Keratinocyte (primary cell): ENCODE data around the gene MAT1A. TPM values are rescaled to one million over a fixed set of nuclear protein-coding genes. Genes with fewer than 3 reads are reported as not detected.
"Not testable (repeated sequence)": the region's sequence is repeated elsewhere in the genome, so short reads cannot be mapped to it uniquely, and the experiment has no call there.

Experiments used
- DNase-seq: peaks from one replicate; pipeline ENCODE4 v3.0.0-alpha.2; 2011; ENCODE audit warnings: low read depth, missing footprints, low spot score
- FAIRE-seq: peaks from 2 replicates; lab custom pipeline; 2011; peaks lifted over from hg19 to GRCh38; lab: Jason Lieb, UNC
- H2AFZ ChIP-seq: 2 replicates; pipeline ENCODE4 v1.6.0; 2012; ENCODE audit warnings: low read length, control low read depth, inconsistent platforms; ENCODE audit not compliant: control insufficient read depth
- H3K27ac ChIP-seq: 2 replicates; pipeline ENCODE4 v1.5.1; 2011; ENCODE audit warnings: low read length; ENCODE audit not compliant: control insufficient read depth, insufficient read depth
- H3K27me3 ChIP-seq: 3 replicates; pipeline ENCODE4 v1.6.0; 2011; ENCODE audit warnings: low read length; ENCODE audit not compliant: control insufficient read depth, insufficient read depth; ENCODE audit errors: extremely low read depth
- H3K36me3 ChIP-seq, 2 experiments: 2 replicates in 1 of 2; 3 replicates in 1 of 2; pipeline ENCODE4 v1.5.1; 2011; ENCODE audit warnings: low read length in 2 of 2, mild to moderate bottlenecking in 1 of 2; ENCODE audit not compliant: control insufficient read depth in 2 of 2, insufficient read depth in 2 of 2; ENCODE audit errors: extremely low read depth in 1 of 2
- H3K4me1 ChIP-seq: 3 replicates; pipeline ENCODE4 v1.5.1; 2011; ENCODE audit warnings: low read length; ENCODE audit not compliant: control insufficient read depth, insufficient read depth; ENCODE audit errors: extremely low read depth
- H3K4me2 ChIP-seq: 3 replicates; pipeline ENCODE4 v1.6.0; 2011; ENCODE audit warnings: low read depth, low read length; ENCODE audit not compliant: control insufficient read depth, insufficient read depth; ENCODE audit errors: extremely low read depth
- H3K4me3 ChIP-seq, 3 experiments: fragments of 200-600 bp in 1 of 3; sonication (generic) in 1 of 3; 2 replicates in 2 of 3; 3 replicates in 1 of 3; pipeline ENCODE4 v1.5.1; 2011 to 2016; ENCODE audit warnings: low read length in 3 of 3, mild to moderate bottlenecking in 3 of 3, control low read depth in 2 of 3, inconsistent platforms in 1 of 3, low read depth in 1 of 3, mixed read lengths in 1 of 3, mixed run types in 1 of 3, moderate library complexity in 1 of 3; ENCODE audit not compliant: control insufficient read depth in 2 of 3, insufficient read depth in 2 of 3; ENCODE audit errors: extremely low read depth in 1 of 3
- H3K79me2 ChIP-seq: 2 replicates; pipeline ENCODE4 v1.6.0; 2012; ENCODE audit warnings: low read length; ENCODE audit not compliant: control insufficient read depth, insufficient read depth
- H3K9ac ChIP-seq: 3 replicates; pipeline ENCODE4 v1.6.0; 2011; ENCODE audit warnings: low read length; ENCODE audit not compliant: control insufficient read depth, insufficient read depth; ENCODE audit errors: extremely low read depth
- H3K9me1 ChIP-seq: 3 replicates; pipeline ENCODE4 v1.6.0; 2011; ENCODE audit warnings: low read length; ENCODE audit not compliant: control insufficient read depth, insufficient read depth; ENCODE audit errors: extremely low read depth
- H3K9me3 ChIP-seq: 2 replicates; pipeline ENCODE4 v1.5.1; 2012; ENCODE audit warnings: low read depth, low read length; ENCODE audit not compliant: control insufficient read depth
- H4K20me1 ChIP-seq: 3 replicates; pipeline ENCODE4 v1.6.0; 2011; ENCODE audit warnings: low read length; ENCODE audit not compliant: control insufficient read depth, insufficient read depth; ENCODE audit errors: extremely low read depth
- dilution Hi-C: fragments of 300-500 bp; cut with MboI; formaldehyde crosslinking; loops from one replicate; pipeline ENCODE4 v1.7.0; 2020; ENCODE audit warnings: low sequenced_read_pairs; ENCODE audit not compliant: extremely low pct_ligation_motif_present
- polyA plus RNA-seq, 5 experiments: library from polyadenylated mRNA; depleted of rRNA in 3 of 5; stranded (reverse) in 3 of 5; stranded (forward) in 1 of 5; unstranded in 1 of 5; fragments of >200 nt; gene quantifications; 1 replicate in 1 of 5; 2 replicates in 3 of 5; 3 replicates in 1 of 5; pipeline versions ENCODE4 v1.2.1 to v1.2.3, GENCODE V29; 2011 to 2012; ENCODE audit warnings: missing spikeins in 2 of 5, low read depth in 1 of 5, low replicate concordance in 1 of 5

The MAT1A gene
- polyA plus RNA-seq, 1 donor (not counting 4 experiments of a cell fraction or from before 2014, with no cell fraction given), result 0.37 TPM

DNA sequence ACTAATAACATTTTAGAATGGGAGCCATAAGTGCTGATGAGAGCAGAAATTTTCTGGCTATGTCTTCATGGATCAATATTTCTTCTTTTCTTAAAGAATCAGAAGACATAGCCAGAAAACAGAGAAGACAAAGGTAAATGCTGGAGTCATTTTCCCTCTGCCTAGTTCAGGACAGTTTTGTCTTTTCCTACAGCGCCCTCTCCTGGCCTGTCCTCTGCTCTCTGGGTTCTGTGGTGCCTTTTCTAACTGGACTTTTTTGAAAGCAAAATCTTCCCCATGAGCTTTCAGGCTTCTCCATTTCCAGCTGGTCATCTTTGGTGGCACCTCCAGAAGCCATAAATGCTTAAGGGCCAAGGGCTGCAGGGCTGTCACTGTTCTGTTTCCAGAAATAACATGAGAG lies 39.1 kb downstream of the MAT1A start:
- H3K79me2 ChIP-seq, H3K9me1 ChIP-seq, H3K27me3 ChIP-seq, H3K4me2 ChIP-seq, H3K27ac ChIP-seq, DNase-seq, H3K4me3 ChIP-seq, H3K9me3 ChIP-seq, H3K9ac ChIP-seq, H4K20me1 ChIP-seq, H3K36me3 ChIP-seq, H3K4me1 ChIP-seq, H2AFZ ChIP-seq: not testable (repeated sequence)
- FAIRE-seq, result peak; percentile 70
- dilution Hi-C loops, result loop anchor here (25.0 kb wide), 1 partner anchor 112 kb away; the partner anchor contains the start of genes DYDC1 and DYDC2

DNA sequence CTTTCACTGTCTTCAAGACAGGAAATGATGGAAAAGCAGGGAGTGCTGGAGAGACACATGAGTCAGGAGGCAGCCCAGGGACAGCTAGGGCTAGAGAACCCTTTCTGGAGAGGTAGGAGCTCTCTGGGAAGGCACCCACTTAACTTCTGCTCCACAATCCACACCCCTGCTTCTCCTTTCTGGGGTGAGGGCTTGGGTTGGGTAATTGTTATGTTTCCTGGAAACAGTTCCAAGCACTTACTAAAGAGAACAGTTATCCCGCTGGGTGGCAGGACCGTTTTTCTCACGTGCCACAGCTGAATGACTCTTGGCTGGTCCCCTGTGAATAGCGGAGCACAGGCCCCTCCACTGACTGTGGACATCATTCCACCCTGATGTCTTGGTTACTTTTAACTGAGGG lies 39.6 kb downstream of the MAT1A start:
- H4K20me1 ChIP-seq, H2AFZ ChIP-seq, H3K4me3 ChIP-seq, H3K4me1 ChIP-seq, DNase-seq, H3K79me2 ChIP-seq, H3K4me2 ChIP-seq, H3K9me3 ChIP-seq, H3K9me1 ChIP-seq, H3K27ac ChIP-seq, H3K27me3 ChIP-seq, H3K36me3 ChIP-seq, H3K9ac ChIP-seq, FAIRE-seq: not testable (repeated sequence)
- dilution Hi-C loops, result loop anchor here (25.0 kb wide), 1 partner anchor 112 kb away; the partner anchor contains the start of genes DYDC1 and DYDC2

DNA sequence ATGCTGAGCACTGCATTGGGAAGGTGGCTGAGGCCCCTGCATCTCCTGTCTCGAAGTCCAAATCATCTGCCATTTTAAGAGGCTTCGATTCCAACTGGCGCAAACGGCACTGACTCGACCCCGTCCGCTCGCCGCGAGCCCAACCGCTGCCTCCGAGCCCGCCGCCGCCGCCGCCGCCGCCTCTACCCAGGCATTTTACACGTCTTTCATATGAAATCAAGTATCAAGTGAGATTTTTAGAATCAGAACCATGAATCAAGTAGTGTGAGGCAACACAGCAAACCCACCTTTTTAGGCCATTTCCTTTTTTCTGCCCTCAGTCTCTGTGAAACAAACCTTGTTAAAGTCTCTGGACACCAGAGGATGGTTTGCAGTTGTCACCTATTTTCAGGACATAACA lies 41.8 kb downstream of the MAT1A start:
- H3K36me3 ChIP-seq, FAIRE-seq, H2AFZ ChIP-seq, H3K9me1 ChIP-seq, H3K27ac ChIP-seq, H3K79me2 ChIP-seq, DNase-seq, dilution Hi-C loops, H3K9ac ChIP-seq, H3K4me1 ChIP-seq, H4K20me1 ChIP-seq, H3K4me3 ChIP-seq, H3K27me3 ChIP-seq, H3K4me2 ChIP-seq, H3K9me3 ChIP-seq: not testable (repeated sequence)

DNA sequence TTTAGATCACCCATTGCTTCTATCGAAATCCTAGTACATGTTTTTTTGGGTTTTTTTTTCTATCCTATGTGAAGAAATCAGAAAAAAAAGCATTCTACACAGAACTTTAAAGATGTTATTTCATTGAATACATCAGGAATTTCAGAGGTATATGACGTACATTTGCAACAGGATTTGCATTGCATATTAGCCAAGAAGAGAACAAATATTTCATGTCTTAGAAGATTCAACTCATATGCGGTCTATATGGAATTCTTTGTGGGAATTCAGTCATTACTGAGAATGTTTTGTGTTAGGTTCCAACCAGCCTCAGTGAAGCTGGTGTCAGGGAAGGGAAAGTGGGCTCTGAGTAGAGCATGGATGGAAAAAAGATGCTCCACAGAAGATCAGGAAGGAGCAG lies 45.1 kb downstream of the MAT1A start:
- H3K4me3 ChIP-seq, DNase-seq, FAIRE-seq, H3K36me3 ChIP-seq, H3K4me2 ChIP-seq, dilution Hi-C loops, H3K27ac ChIP-seq, H4K20me1 ChIP-seq, H2AFZ ChIP-seq, H3K79me2 ChIP-seq, H3K9me3 ChIP-seq, H3K9ac ChIP-seq, H3K9me1 ChIP-seq, H3K4me1 ChIP-seq, H3K27me3 ChIP-seq: not testable (repeated sequence)

DNA sequence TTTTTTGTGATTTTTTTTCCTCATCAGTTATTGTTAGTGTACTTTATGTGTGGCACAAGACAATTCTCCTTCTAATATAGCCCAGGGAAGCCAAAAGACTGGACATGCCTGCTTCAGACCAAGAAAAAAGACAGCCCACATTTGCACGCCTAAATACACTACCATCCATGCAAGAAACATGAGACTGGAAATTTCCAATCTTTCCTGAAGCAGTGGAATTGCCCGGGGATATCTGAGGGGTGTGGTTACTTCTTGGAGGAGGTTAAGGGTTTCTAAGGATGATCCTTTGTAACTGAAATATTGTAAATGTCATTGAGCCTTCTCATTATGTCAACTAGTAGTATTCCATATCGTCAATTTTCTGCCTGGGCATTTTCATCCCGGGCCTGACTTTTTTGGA lies 47.1 kb downstream of the MAT1A start:
- DNase-seq, H3K4me2 ChIP-seq, H3K9me3 ChIP-seq, H3K27me3 ChIP-seq, H4K20me1 ChIP-seq, H3K4me3 ChIP-seq, H3K36me3 ChIP-seq, FAIRE-seq, H3K4me1 ChIP-seq, H3K9me1 ChIP-seq, H2AFZ ChIP-seq, H3K9ac ChIP-seq, H3K27ac ChIP-seq, H3K79me2 ChIP-seq, dilution Hi-C loops: not testable (repeated sequence)
